Skeletal muscle satellite cell (primary cell): ENCODE measurements around the gene DPP7.

ENCODE experiments used
- H3K27me3 ChIP-seq: 2 replicates; pipeline ENCODE4 v1.7.0; 2013; ENCODE audit warnings: low read length; ENCODE audit not compliant: control insufficient read depth, insufficient read depth
- H3K36me3 ChIP-seq: 2 replicates; pipeline ENCODE4 v1.7.0; 2013; ENCODE audit warnings: mild to moderate bottlenecking, control low read depth, low read length; ENCODE audit not compliant: insufficient read depth
- H3K4me1 ChIP-seq: 2 replicates; pipeline ENCODE4 v1.7.0; 2013; ENCODE audit warnings: low read length; ENCODE audit not compliant: control insufficient read depth, insufficient read depth
- H3K4me2 ChIP-seq: 2 replicates; pipeline ENCODE4 v1.7.0; 2013; ENCODE audit warnings: mild to moderate bottlenecking, low read length
- H3K4me3 ChIP-seq: 2 replicates; pipeline ENCODE4 v1.7.0; 2013; ENCODE audit warnings: low read length
- H3K9ac ChIP-seq: 2 replicates; pipeline ENCODE4 v1.7.0; 2013; ENCODE audit warnings: mild to moderate bottlenecking, low read depth, low read length, moderate library complexity
- H3K9me3 ChIP-seq: replicated peaks from 2 replicates; pipeline ENCODE4 v1.7.0; 2013; ENCODE audit warnings: mild to moderate bottlenecking, control low read depth, low read length

The DPP7 gene

DNA sequence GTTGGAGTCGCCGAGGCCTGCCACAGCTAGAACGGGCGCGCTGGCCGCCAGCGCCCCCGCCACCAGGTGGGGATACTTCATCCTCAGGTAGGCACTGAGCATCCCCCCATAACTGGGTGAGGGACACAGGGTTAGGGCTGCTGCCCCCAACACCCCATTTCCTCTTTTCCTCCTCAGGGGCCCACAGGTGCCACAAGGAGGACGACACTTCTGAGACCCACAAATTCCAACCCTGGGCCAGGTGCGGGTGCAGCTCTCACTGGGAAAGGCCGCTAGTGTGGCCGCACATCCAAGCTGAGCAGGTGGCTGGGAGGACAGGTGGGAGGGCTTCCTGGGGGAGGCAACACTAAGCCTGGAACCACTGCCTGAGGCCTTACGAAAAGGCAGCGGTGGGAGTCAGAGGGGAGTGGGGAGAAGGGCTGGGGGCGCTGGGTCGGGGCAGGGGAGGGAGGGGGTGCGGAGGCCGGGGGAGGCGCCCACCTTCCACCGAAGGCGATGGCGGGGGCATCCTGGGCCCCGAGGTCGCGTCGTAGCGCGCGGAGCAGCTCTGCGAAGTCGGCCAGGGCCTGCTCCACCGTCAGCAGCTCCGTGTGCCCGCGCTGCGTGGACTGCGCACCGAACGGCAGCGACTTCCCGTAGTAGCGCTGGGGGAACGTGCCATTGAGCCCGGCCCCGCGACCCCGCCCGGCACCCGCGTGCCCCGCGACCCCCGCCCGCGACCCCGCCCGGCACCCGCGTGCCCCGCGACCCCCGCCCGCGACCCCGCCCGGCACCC, 961 bp downstream of the DPP7 start:
- Histone ChIP-seq H3K27me3 (no peaks in the 10 kb centered on the region), H3K9ac (no peak overlapping the region), H3K4me3 (peak overlapping the region; percentile 45), H3K4me1 (peaks cover 7% of the 10 kb centered on the region), H3K4me2 (peak overlapping the region; percentile 47), H3K9me3 (no peaks in the 10 kb centered on the region), H3K36me3 (peaks cover 23% of the 10 kb centered on the region)

DNA sequence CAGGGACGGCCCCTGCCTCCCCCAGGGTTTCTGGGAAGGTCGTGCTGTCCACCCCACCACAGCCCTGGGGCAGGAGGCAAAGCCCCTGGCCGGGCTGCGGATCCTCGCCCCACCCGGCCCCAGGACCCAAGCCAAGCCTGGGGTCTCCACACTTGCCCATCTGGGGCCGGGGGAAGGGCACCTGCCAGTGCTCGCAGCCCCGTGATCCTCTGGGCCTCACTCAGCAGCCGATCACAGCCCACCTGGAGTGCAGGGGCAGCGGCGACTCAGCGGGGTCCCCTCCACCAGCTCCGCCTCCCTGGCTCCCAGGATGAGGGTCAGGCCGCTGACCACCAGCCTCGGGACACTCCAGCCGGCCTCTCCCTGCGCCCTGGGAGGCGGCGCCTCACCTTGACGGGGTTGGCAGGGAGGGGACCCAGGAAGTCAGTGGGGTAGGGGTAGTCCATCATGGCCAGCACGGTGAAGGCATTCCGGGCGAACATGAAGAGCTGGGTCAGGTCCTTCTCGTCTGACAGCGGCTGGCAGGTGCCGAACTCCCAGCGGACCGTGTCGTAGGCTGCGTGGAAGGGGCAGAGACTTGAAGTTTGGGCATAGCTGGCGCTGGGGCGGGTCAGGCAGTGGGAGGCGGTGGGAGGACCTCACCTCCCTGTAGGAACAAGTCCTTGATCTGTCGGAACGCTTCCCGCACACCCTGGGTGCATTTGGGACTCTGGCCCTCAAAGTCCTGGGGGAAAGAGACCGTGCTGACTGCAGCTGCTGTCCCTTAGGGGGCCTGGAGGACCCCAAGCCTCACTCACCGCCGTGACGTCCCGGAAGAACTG, 1.8 kb downstream of the DPP7 start:
- no peak overlapping the region for H3K9ac ChIP-seq
- H3K36me3 ChIP-seq, result peaks cover 31% of the 10 kb centered on the region
- no peak overlapping the region for H3K4me3 ChIP-seq

DNA sequence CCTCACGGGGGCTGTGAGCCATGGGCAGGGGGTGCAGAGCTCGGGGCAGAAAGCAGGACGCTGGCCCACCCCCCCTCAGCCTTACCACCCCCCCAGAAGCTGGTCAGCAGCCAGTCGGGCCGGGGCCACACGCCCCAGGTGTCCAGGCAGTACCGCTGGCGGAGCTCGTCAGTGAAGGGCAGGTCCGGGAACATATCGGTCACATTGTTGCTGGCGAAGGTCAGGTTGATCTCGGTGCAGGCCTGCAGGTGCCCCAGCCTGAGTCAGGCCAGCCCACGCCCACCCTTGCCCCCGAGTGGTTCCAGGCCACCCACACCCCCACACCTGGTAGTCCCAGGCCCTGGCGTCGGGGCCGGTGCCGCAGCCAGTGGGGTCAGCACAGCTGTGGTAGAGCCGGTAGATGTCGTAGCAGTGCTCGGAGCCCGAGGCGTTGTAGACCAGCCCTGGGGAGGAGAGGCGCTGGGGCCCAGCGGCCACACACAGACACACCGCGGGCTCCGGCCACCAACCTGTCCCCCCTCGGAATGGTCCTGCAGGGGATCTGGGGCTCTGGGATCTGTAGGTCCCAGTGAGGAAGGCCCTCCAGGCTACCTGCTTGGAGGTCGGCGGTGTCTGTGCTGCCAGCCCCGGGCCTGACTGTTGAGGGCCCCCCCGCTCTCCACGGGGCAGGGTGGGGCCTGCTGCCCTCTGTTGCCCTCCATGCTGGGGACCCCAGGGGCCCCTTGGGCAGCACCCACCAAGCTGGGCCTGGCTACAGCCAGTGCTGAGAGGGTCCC, 2.6 kb downstream of the DPP7 start:
- Histone ChIP-seq H3K27me3 (no peaks in the 10 kb centered on the region), H3K9me3 (no peaks in the 10 kb centered on the region), H3K4me2 (no peak overlapping the region), H3K4me1 (peaks cover 7% of the 10 kb centered on the region), H3K36me3 (peaks cover 38% of the 10 kb centered on the region), H3K4me3 (no peak overlapping the region), H3K9ac (no peak overlapping the region)

More for the DNA sequence above, 1.8 kb downstream of the DPP7 start:
- peaks cover 7% of the 10 kb centered on the region for H3K4me1 ChIP-seq
- no peak overlapping the region for H3K4me2 ChIP-seq
- H3K9me3 ChIP-seq, result no peaks in the 10 kb centered on the region
- H3K27me3 ChIP-seq, result no peaks in the 10 kb centered on the region

DNA sequence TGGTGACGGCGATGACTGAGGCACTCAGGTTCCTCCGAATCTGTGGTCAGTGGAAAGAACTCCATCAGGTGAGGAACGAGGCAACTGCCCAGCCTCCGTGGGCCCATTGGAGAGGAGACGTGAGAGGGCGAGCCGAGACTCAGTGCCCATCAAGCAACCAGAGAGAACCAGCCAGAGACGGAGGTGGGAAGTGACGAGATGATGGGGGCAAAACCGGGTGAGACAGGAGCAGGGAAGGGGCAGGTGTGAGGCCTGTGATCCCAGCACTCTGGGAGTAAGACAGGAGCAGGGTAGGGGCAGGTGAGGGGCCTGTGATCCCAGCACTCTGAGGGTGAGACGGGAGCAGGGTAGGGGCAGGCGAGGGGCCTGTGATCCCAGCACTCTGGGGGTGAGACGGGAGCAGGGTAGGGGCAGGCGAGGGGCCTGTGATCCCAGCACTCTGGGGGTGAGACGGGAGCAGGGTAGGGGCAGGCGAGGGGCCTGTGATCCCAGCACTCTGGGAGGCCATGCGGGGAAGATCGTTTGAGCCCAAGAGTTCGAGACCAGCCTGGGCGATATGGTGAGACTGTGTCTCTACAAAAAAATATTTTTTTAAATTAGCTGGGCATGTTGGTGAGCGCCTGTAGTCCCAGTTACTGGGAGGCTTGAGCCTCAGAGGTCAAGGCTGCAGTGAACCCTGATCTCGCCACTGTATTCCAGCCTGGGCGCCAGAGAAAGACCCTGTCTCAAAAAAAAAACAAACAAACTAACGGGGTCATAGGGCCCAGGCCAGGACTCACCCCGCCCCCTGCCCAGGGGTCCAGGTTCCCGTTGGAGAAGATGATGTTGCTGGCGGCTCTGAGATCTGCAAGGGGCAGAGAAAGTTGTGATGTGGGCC, 3.4 kb downstream of the DPP7 start:
- H3K4me3 ChIP-seq, result no peak overlapping the region
- no peak overlapping the region for H3K4me2 ChIP-seq
- no peak overlapping the region for H3K9ac ChIP-seq
- H3K27me3 ChIP-seq, result no peaks in the 10 kb centered on the region
- peaks cover 7% of the 10 kb centered on the region for H3K4me1 ChIP-seq
- peaks cover 44% of the 10 kb centered on the region for H3K36me3 ChIP-seq
- no peaks in the 10 kb centered on the region for H3K9me3 ChIP-seq

DNA sequence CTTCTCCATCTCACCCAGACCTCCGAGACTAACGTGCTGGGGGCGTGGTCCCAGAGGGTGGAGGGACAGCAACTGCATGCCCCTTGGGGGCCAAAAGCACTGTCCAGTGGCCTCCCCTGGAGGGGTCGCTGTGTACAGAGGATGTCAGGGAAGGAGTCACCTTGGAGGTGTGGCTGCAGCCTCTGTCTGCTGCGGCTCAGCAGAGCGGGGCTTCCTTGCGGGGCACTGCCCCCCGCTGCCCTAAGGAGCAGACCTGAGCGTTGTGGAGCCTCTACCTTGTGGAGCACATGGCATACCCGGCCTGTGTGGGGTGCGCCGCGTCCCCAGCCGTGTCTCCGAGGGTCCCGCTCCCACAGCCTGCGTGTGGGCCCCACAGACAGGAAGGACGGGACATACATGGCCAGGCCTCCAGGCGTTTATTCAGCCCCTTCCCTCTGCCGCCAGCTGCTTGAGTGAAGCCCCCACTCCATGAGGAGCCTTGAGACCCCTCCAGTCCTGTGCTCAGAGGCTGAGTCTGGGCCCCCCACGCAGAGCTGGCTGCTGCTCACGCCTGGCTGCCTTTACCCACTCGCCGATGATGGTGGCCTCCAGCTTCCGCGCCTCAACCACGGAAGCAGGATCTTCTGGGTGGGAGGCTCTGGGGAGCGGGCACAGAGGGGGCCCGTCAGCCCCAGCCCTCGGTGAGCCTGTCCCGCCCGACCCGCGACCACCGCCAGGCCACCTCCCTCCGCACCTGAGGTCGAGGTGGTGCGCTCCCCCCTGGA, 4.2 kb downstream of the DPP7 start:
- peaks cover 7% of the 10 kb centered on the region for H3K4me1 ChIP-seq
- H3K4me2 ChIP-seq, result no peak overlapping the region
- no peaks in the 10 kb centered on the region for H3K9me3 ChIP-seq
- H3K27me3 ChIP-seq, result no peaks in the 10 kb centered on the region
- H3K9ac ChIP-seq, result no peak overlapping the region
- no peak overlapping the region for H3K4me3 ChIP-seq
- H3K36me3 ChIP-seq, result peaks cover 52% of the 10 kb centered on the region

DNA sequence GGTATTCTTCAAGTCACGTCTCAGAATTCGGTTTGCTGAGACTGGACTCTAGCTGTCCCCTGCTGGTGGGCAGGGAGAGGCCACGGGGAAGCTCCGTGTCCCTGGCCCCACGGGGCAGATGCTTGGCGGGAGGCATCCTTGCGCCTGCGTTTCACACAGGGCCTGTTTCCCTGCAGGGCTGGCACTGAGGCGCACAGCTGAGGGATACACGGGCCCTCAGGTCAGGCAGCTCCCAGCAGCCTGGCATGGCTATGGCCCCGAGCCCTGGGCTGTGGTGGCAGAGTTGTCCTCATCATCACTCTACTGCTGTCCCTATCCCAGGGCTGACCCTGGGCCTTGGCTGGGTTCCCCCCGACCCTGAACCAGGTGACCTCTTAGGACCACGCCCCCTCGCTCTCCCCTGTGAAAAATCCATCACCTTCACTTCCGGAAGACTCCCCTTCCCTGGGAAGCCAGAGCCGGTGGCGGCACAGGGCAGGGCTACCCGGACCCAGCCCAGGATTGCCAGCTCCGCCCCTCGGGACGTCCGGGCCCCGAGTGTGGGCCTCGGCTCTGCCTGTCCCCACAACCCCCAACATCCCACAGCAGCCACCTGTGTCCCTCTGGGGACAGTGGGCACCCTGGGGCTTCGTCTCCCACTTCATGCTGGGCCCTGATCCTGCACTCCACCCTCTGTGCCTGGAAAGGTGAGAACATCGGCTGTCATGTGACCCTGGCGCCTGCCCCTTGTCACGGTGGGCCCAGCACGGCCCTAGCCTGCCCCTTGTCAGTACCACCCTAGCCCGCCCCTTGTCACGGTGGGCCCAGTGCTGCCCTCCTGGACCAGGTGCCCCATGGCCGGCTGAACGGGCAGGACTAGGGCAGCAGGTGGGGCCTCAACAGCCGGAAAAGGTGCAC, 5.0 kb downstream of the DPP7 start:
- no peak overlapping the region for H3K9ac ChIP-seq
- no peak overlapping the region for H3K4me3 ChIP-seq
- H3K27me3 ChIP-seq, result no peaks in the 10 kb centered on the region
- H3K4me1 ChIP-seq, result no peaks in the 10 kb centered on the region
- H3K4me2 ChIP-seq, result no peak overlapping the region
- peaks cover 55% of the 10 kb centered on the region for H3K36me3 ChIP-seq
- H3K9me3 ChIP-seq, result no peaks in the 10 kb centered on the region

DNA sequence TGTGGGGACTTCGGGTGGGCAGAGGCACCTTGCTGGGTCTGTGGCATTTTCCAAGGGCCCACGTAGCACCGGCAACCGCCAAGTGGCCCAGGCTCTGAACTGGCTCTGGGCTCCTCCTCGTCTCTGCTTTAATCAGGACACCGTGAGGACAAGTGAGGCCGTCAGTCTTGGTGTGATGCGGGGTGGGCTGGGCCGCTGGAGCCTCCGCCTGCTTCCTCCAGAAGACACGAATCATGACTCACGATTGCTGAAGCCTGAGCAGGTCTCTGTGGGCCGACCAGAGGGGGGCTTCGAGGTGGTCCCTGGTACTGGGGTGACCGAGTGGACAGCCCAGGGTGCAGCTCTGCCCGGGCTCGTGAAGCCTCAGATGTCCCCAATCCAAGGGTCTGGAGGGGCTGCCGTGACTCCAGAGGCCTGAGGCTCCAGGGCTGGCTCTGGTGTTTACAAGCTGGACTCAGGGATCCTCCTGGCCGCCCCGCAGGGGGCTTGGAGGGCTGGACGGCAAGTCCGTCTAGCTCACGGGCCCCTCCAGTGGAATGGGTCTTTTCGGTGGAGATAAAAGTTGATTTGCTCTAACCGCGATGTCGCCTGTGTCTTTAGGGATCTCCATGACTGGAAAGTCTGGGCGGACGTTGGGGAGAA, 5.8 kb downstream of the DPP7 start:
- peaks cover 61% of the 10 kb centered on the region for H3K36me3 ChIP-seq
- H3K9me3 ChIP-seq, result no peaks in the 10 kb centered on the region
- no peak overlapping the region for H3K4me2 ChIP-seq
- no peaks in the 10 kb centered on the region for H3K27me3 ChIP-seq
- H3K4me3 ChIP-seq, result no peak overlapping the region
- no peak overlapping the region for H3K9ac ChIP-seq
- H3K4me1 ChIP-seq, result no peaks in the 10 kb centered on the region

DNA sequence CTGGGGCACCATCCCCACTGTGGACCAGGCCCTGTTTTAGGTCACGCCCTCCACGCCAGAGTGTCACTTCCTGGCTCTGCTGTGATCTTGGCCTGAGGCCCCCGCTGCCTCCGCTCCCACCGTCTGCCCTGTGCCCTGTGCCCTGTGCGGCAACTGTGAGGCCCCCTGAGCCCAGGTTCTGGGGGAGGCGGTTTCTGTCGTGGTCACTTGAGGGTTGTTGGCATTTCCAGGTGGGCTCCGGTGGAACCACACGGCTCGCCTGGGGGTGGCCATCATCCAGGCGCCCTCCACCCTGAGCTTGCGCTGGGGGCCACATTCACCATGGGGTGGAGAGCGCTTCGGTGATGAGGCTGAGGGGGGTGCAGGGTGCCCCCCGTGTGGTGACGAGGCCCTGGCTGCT, 6.6 kb downstream of the DPP7 start:
- Histone ChIP-seq H3K4me3 (no peak overlapping the region), H3K9ac (no peak overlapping the region), H3K27me3 (no peaks in the 10 kb centered on the region), H3K36me3 (peaks cover 66% of the 10 kb centered on the region), H3K4me2 (no peak overlapping the region), H3K4me1 (no peaks in the 10 kb centered on the region), H3K9me3 (no peaks in the 10 kb centered on the region)

DNA sequence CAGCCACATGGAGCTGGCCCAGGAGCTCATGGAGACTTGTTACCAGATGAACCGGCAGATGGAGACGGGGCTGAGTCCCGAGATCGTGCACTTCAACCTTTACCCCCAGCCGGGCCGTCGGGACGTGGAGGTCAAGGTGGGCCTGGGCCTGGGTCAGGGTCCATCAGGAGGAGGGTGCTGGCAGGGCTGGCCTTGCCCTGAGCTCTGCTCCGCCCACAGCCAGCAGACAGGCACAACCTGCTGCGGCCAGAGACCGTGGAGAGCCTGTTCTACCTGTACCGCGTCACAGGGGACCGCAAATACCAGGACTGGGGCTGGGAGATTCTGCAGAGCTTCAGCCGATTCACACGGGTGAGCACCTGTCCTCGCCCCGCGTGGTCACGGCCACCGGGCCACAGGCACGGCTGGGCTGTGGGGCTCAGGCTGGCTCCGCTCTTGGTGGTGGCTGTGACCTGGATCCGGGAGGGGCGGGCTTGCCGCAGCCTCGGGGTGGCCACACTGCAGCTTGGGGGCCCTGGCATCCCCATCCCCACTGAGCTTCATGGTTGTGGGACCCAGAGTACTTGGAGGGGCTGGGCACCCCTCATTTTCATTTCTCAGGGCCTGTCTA, 7.1 kb downstream of the DPP7 start:
- no peak overlapping the region for H3K4me2 ChIP-seq
- H3K4me3 ChIP-seq, result no peak overlapping the region
- H3K9me3 ChIP-seq, result no peaks in the 10 kb centered on the region
- no peaks in the 10 kb centered on the region for H3K27me3 ChIP-seq
- H3K36me3 ChIP-seq, result peaks cover 67% of the 10 kb centered on the region
- H3K9ac ChIP-seq, result no peak overlapping the region
- H3K4me1 ChIP-seq, result no peaks in the 10 kb centered on the region
